Measurements from ENCODE around the gene SVIP.

Gene SVIP

DNA sequence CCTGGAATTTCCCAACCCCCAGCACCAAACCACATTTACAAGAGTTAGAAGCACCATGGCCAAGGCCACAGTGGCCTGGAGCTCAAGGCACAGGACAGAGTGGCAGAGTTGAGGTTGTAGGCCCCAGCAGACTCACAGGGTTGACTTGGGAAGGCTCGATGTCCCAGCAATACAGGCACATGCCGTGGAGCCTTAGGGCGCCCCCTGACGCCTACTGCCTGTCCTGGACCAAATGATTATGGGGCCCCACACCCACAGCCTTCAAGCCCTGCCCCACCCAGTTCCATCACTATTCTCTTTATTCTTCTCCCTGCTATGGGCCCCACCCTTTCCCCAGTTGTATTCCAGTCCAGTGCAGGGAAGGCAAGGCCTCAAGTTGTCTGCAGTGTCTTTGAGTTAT lies 30.6 kb upstream of the SVIP start, which contains the start of gene CCDC179:
Gene CCDC179 (minus strand): TSS at position 234 of the 400 bp plus-strand sequence. CDS start 53 bp downstream, at position 181.
- no peak for TF ChIP-seq ARNTL (CRISPR knock-in tag; IDR thresholded peaks at IDR 0.05; ENCODE audit: borderline replicate concordance, low read depth)
- no peak for TF ChIP-seq ZNF8 (CRISPR knock-in tag; IDR thresholded peaks at IDR 0.05)
- TF ChIP-seq ZFP3 (CRISPR knock-in tag; IDR thresholded peaks at IDR 0.05) = no peak
- TF ChIP-seq, protein P1, sequence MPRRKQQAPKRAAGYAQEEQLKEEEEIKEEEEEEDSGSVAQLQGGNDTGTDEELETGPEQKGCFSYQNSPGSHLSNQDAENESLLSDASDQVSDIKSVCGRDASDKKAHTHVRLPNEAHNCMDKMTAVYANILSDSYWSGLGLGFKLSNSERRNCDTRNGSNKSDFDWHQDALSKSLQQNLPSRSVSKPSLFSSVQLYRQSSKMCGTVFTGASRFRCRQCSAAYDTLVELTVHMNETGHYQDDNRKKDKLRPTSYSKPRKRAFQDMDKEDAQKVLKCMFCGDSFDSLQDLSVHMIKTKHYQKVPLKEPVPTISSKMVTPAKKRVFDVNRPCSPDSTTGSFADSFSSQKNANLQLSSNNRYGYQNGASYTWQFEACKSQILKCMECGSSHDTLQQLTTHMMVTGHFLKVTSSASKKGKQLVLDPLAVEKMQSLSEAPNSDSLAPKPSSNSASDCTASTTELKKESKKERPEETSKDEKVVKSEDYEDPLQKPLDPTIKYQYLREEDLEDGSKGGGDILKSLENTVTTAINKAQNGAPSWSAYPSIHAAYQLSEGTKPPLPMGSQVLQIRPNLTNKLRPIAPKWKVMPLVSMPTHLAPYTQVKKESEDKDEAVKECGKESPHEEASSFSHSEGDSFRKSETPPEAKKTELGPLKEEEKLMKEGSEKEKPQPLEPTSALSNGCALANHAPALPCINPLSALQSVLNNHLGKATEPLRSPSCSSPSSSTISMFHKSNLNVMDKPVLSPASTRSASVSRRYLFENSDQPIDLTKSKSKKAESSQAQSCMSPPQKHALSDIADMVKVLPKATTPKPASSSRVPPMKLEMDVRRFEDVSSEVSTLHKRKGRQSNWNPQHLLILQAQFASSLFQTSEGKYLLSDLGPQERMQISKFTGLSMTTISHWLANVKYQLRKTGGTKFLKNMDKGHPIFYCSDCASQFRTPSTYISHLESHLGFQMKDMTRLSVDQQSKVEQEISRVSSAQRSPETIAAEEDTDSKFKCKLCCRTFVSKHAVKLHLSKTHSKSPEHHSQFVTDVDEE (CRISPR knock-in tag; IDR thresholded peaks at IDR 0.05) = no peak
- TF ChIP-seq TCF4 (CRISPR knock-in tag; IDR thresholded peaks at IDR 0.05; ENCODE audit: borderline replicate concordance) = no peak
- TF ChIP-seq, protein P2, sequence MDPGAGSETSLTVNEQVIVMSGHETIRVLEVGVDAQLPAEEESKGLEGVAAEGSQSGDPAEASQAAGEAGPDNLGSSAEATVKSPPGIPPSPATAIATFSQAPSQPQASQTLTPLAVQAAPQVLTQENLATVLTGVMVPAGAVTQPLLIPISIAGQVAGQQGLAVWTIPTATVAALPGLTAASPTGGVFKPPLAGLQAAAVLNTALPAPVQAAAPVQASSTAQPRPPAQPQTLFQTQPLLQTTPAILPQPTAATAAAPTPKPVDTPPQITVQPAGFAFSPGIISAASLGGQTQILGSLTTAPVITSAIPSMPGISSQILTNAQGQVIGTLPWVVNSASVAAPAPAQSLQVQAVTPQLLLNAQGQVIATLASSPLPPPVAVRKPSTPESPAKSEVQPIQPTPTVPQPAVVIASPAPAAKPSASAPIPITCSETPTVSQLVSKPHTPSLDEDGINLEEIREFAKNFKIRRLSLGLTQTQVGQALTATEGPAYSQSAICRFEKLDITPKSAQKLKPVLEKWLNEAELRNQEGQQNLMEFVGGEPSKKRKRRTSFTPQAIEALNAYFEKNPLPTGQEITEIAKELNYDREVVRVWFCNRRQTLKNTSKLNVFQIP (CRISPR knock-in tag; IDR thresholded peaks at IDR 0.05; ENCODE audit: borderline replicate concordance, low read depth) = no peak
- no peak for TF ChIP-seq BACH2 (CRISPR knock-in tag; IDR thresholded peaks at IDR 0.05; ENCODE audit: borderline replicate concordance)
- no peak for TF ChIP-seq ISL1 (CRISPR knock-in tag; IDR thresholded peaks at IDR 0.05)
- ATAC-seq = no peak

DNA sequence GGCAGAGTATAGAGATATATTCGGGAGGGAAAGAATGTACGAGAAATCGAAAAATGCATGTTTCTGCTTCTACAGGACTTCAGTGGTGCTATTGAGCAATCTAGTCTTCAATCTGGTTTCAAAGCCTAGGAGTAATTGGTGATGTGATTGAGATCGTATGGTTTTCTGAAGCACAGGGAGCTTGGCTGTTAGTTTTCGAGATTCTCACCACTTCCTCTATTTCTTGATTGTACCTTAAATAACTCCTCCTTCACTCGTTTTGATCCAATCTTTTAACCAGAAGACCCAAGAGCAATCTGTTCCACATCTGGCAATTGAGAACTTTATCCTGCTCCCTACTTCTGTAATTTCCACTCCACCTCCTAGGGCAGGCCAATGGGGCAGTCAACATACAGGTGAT lies 30.2 kb upstream of the SVIP start:
- ATAC-seq = no peak
- TF ChIP-seq ZFP3 (CRISPR knock-in tag; IDR thresholded peaks at IDR 0.05) (no peak), ZNF8 (CRISPR knock-in tag; IDR thresholded peaks at IDR 0.05) (no peak), BACH2 (CRISPR knock-in tag; IDR thresholded peaks at IDR 0.05; ENCODE audit: borderline replicate concordance) (no peak), SNAI2 (CRISPR knock-in tag; IDR thresholded peaks at IDR 0.05) (no peak), ESRRG (CRISPR knock-in tag; IDR thresholded peaks at IDR 0.05) (no peak), ARNTL (CRISPR knock-in tag; IDR thresholded peaks at IDR 0.05; ENCODE audit: borderline replicate concordance, low read depth) (no peak), TCF4 (CRISPR knock-in tag; IDR thresholded peaks at IDR 0.05; ENCODE audit: borderline replicate concordance) (no peak), ZC3H10 (CRISPR knock-in tag; IDR thresholded peaks at IDR 0.05) (no peak)
- TF ChIP-seq, protein P1 (CRISPR knock-in tag; IDR thresholded peaks at IDR 0.05) = no peak
- TF ChIP-seq, protein P2 (CRISPR knock-in tag; IDR thresholded peaks at IDR 0.05; ENCODE audit: borderline replicate concordance, low read depth) = no peak
- TF ChIP-seq, protein P3, sequence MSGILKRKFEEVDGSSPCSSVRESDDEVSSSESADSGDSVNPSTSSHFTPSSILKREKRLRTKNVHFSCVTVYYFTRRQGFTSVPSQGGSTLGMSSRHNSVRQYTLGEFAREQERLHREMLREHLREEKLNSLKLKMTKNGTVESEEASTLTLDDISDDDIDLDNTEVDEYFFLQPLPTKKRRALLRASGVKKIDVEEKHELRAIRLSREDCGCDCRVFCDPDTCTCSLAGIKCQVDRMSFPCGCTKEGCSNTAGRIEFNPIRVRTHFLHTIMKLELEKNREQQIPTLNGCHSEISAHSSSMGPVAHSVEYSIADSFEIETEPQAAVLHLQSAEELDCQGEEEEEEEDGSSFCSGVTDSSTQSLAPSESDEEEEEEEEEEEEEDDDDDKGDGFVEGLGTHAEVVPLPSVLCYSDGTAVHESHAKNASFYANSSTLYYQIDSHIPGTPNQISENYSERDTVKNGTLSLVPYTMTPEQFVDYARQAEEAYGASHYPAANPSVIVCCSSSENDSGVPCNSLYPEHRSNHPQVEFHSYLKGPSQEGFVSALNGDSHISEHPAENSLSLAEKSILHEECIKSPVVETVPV (CRISPR knock-in tag; IDR thresholded peaks at IDR 0.05) = no peak

DNA sequence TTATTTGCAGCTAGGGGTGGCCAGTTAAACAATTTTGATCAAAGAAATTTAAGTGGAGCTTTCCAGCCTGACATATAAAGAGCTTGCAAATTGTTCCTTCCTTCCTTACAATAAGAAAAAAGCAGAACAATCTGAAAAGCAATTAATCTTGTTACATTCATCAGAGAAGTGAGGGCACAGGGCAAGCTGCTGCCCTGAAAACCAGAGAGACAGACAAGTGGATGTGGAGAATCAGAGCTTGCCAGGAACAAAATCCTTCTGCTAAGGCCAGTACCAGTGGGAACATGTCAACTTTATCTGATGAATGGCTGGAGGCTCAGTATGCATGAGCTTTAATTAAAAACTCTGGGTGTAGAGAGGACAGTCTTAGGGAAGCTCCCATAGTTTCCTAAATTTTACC lies 21.9 kb upstream of the SVIP start:
- no peak for ATAC-seq
- TF ChIP-seq, protein P4, sequence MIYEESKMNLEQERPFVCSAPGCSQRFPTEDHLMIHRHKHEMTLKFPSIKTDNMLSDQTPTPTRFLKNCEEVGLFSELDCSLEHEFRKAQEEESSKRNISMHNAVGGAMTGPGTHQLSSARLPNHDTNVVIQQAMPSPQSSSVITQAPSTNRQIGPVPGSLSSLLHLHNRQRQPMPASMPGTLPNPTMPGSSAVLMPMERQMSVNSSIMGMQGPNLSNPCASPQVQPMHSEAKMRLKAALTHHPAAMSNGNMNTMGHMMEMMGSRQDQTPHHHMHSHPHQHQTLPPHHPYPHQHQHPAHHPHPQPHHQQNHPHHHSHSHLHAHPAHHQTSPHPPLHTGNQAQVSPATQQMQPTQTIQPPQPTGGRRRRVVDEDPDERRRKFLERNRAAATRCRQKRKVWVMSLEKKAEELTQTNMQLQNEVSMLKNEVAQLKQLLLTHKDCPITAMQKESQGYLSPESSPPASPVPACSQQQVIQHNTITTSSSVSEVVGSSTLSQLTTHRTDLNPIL (CRISPR knock-in tag; IDR thresholded peaks at IDR 0.05; ENCODE audit: low read depth) = no peak
- TF ChIP-seq ISL1 (CRISPR knock-in tag; IDR thresholded peaks at IDR 0.05) = no peak
- TF ChIP-seq ARNTL (CRISPR knock-in tag; IDR thresholded peaks at IDR 0.05; ENCODE audit: borderline replicate concordance, low read depth) = no peak
- TF ChIP-seq BACH2 (CRISPR knock-in tag; IDR thresholded peaks at IDR 0.05; ENCODE audit: borderline replicate concordance) = no peak
- TF ChIP-seq, protein P1 (CRISPR knock-in tag; IDR thresholded peaks at IDR 0.05) = no peak
- no peak for TF ChIP-seq ZFP30 (CRISPR knock-in tag; IDR thresholded peaks at IDR 0.05)
- TF ChIP-seq, protein P3 (CRISPR knock-in tag; IDR thresholded peaks at IDR 0.05) = no peak
- TF ChIP-seq RARB (CRISPR knock-in tag; IDR thresholded peaks at IDR 0.05) = no peak
- no peak for TF ChIP-seq ESRRG (CRISPR knock-in tag; IDR thresholded peaks at IDR 0.05)
- TF ChIP-seq, protein P5, sequence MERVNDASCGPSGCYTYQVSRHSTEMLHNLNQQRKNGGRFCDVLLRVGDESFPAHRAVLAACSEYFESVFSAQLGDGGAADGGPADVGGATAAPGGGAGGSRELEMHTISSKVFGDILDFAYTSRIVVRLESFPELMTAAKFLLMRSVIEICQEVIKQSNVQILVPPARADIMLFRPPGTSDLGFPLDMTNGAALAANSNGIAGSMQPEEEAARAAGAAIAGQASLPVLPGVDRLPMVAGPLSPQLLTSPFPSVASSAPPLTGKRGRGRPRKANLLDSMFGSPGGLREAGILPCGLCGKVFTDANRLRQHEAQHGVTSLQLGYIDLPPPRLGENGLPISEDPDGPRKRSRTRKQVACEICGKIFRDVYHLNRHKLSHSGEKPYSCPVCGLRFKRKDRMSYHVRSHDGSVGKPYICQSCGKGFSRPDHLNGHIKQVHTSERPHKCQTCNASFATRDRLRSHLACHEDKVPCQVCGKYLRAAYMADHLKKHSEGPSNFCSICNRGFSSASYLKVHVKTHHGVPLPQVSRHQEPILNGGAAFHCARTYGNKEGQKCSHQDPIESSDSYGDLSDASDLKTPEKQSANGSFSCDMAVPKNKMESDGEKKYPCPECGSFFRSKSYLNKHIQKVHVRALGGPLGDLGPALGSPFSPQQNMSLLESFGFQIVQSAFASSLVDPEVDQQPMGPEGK (CRISPR knock-in tag; IDR thresholded peaks at IDR 0.05; ENCODE audit: borderline replicate concordance) = no peak

Measured in SK-N-SH treated with all-trans-retinoic acid at 6 μM for 48 hours (cell line).